Spinal cord (tissue), 10 donors: ENCODE data around the gene DBN1. TPM values are rescaled to one million over a fixed set of nuclear protein-coding genes. Genes with fewer than 3 reads are reported as not detected.

ENCODE experiments used
- DNase-seq, 6 donors: peaks; one replicate each; pipeline versions ENCODE4 v3.0.0 to v3.0.0-alpha.2; 2013 to 2015; ENCODE audit warnings: low spot score in 6 of 6, low read depth in 4 of 6
- H3K27ac ChIP-seq: one replicate; pipeline ENCODE4 v1.5.1; 2013; ENCODE audit warnings: low read depth, low read length, control low read depth
- H3K27me3 ChIP-seq: one replicate; pipeline ENCODE4 v1.6.1; 2013; ENCODE audit warnings: low read length; ENCODE audit not compliant: control insufficient read depth, insufficient read depth
- H3K36me3 ChIP-seq: one replicate; pipeline ENCODE4 v1.6.1; 2013; ENCODE audit warnings: low read length; ENCODE audit not compliant: control insufficient read depth, insufficient read depth
- H3K4me1 ChIP-seq: one replicate; pipeline ENCODE4 v1.6.1; 2013; ENCODE audit warnings: low read length; ENCODE audit not compliant: control insufficient read depth, insufficient read depth
- H3K4me3 ChIP-seq: one replicate; pipeline ENCODE4 v1.5.1; 2013; ENCODE audit warnings: low read depth, low read length, control low read depth
- H3K9me3 ChIP-seq: one replicate; pipeline ENCODE4 v1.6.1; 2013; ENCODE audit warnings: low read length; ENCODE audit not compliant: control insufficient read depth, insufficient read depth
- WGBS: methylation state at CpG from one replicate; pipeline ENCODE4 v1.1.5; 2013; ENCODE audit warnings: missing lambda C conversion rate; ENCODE audit not compliant: insufficient coverage; 5-methylcytosine and 5-hydroxymethylcytosine counted together
- polyA plus RNA-seq, 2 donors: library from polyadenylated mRNA; unstranded; fragments of 120-200 nt; gene quantifications; one replicate each; pipeline ENCODE4 v1.2.1, GENCODE V29; 2013; ENCODE audit not compliant: insufficient read length in 2 of 2
- total RNA-seq, 2 donors: library from RNA; depleted of rRNA in 1 of 2; stranded (reverse); fragments of 120-200 nt in 1 of 2; fragments of >200 nt in 1 of 2; gene quantifications; one replicate each; pipeline versions ENCODE4 v1.2.3 to v1.2.4, GENCODE V29; 2013 to 2014
- donor health status: healthy.

The DBN1 gene
- total and polyA plus RNA-seq, 4 donors: 49.6 to 273 (median 173) TPM

GRCh38 chr5:177498013-177498787 is 24.8 kb upstream of the DBN1 start:
- H3K36me3 ChIP-seq: peaks cover 30% of the 10 kb centered on the region
- peak overlapping the region; percentile 42 for H3K27ac ChIP-seq
- no peaks in the 10 kb centered on the region for H3K9me3 ChIP-seq
- peaks cover 7% of the 10 kb centered on the region for H3K27me3 ChIP-seq
- peaks cover 68% of the 10 kb centered on the region for H3K4me1 ChIP-seq
- WGBS: 9% methylated on average over 48 of the region's 48 CpGs
- peak overlapping the region; percentile 74 for H3K4me3 ChIP-seq
- DNase-seq: no peak

- H3K27ac ChIP-seq: peak within 1 kb of the TSS; percentile 93
- DNase-seq: peak in 5 of 6 donors; percentile 82 to 98 (median 91)
- H3K4me1 ChIP-seq: peaks cover 68% of the 10 kb centered on the region
- no peaks in the 10 kb centered on the region for H3K9me3 ChIP-seq
- peaks cover 29% of the 10 kb centered on the region for H3K36me3 ChIP-seq
- peak within 1 kb of the TSS; percentile 74 for H3K4me3 ChIP-seq
- peaks cover 7% of the 10 kb centered on the region for H3K27me3 ChIP-seq
- under 1% methylated on average over 72 of the region's 73 CpGs for WGBS
Observed at GRCh38 chr5:177497292-177498012, 24.0 kb upstream of the DBN1 start, which contains the start of gene PDLIM7. Gene PDLIM7 (minus strand): TSS chr5:177497604. CDS start chr5:177496512, 1,092 bp downstream.

- Histone ChIP-seq H3K4me3 (peak overlapping the region; percentile 74), H3K27ac (peak overlapping the region; percentile 93), H3K4me1 (peaks cover 68% of the 10 kb centered on the region), H3K27me3 (peaks cover 7% of the 10 kb centered on the region), H3K9me3 (no peaks in the 10 kb centered on the region), H3K36me3 (peaks cover 35% of the 10 kb centered on the region)
- 0% methylated on average over 6 of the region's 29 CpGs for WGBS
- peak in 2 of 6 donors; percentile 67 to 83 for DNase-seq
Observed at GRCh38 chr5:177496727-177497291, 23.4 kb upstream of the DBN1 start.

GRCh38 chr5:177496070-177496726 is 22.8 kb upstream of the DBN1 start:
- Histone ChIP-seq H3K27me3 (peaks cover 7% of the 10 kb centered on the region), H3K9me3 (no peaks in the 10 kb centered on the region), H3K4me3 (peak overlapping the region; percentile 74), H3K4me1 (peaks cover 67% of the 10 kb centered on the region), H3K27ac (peak overlapping the region; percentile 93), H3K36me3 (peaks cover 40% of the 10 kb centered on the region)
- no peak for DNase-seq
- WGBS: 32% methylated on average over 9 of the region's 12 CpGs

GRCh38 chr5:177495243-177496060 is 22.0 kb upstream of the DBN1 start:
- H3K36me3 ChIP-seq: peaks cover 48% of the 10 kb centered on the region
- H3K27me3 ChIP-seq: peaks cover 7% of the 10 kb centered on the region
- peak in 1 of 6 donors; percentile 80 for DNase-seq
- 60% methylated on average over 12 of the region's 14 CpGs for WGBS
- peak overlapping the region; percentile 74 for H3K4me3 ChIP-seq
- H3K27ac ChIP-seq: peak overlapping the region; percentile 93
- H3K9me3 ChIP-seq: no peaks in the 10 kb centered on the region
- peaks cover 65% of the 10 kb centered on the region for H3K4me1 ChIP-seq

- Histone ChIP-seq H3K27ac (peak overlapping the region; percentile 93), H3K4me1 (peaks cover 66% of the 10 kb centered on the region), H3K4me3 (peak overlapping the region; percentile 74), H3K9me3 (no peaks in the 10 kb centered on the region), H3K27me3 (peaks cover 7% of the 10 kb centered on the region), H3K36me3 (peaks cover 57% of the 10 kb centered on the region)
- 50% methylated on average over 9 of the region's 11 CpGs for WGBS
- peak in 2 of 6 donors; percentile 78 to 83 for DNase-seq
Observed at GRCh38 chr5:177494346-177495195, 21.1 kb upstream of the DBN1 start.

GRCh38 chr5:177493795-177494345 is 20.4 kb upstream of the DBN1 start:
- Histone ChIP-seq H3K4me1 (peaks cover 71% of the 10 kb centered on the region), H3K27me3 (peaks cover 7% of the 10 kb centered on the region), H3K9me3 (no peaks in the 10 kb centered on the region), H3K27ac (peak overlapping the region; percentile 93), H3K4me3 (no peak overlapping the region), H3K36me3 (peaks cover 64% of the 10 kb centered on the region)
- 82% methylated on average over 2 of the region's 5 CpGs for WGBS
- no peak for DNase-seq

- no peaks in the 10 kb centered on the region for H3K9me3 ChIP-seq
- H3K36me3 ChIP-seq: peaks cover 73% of the 10 kb centered on the region
- no peak overlapping the region for H3K27ac ChIP-seq
- 95% methylated on average over 7 of the region's 7 CpGs for WGBS
- H3K4me3 ChIP-seq: no peak overlapping the region
- H3K27me3 ChIP-seq: peaks cover 2% of the 10 kb centered on the region
- no peak for DNase-seq
- H3K4me1 ChIP-seq: peaks cover 63% of the 10 kb centered on the region
Observed at GRCh38 chr5:177492841-177493240, 19.4 kb upstream of the DBN1 start.
